ENCODE results near the gene MLLT1.

The MLLT1 gene

DNA sequence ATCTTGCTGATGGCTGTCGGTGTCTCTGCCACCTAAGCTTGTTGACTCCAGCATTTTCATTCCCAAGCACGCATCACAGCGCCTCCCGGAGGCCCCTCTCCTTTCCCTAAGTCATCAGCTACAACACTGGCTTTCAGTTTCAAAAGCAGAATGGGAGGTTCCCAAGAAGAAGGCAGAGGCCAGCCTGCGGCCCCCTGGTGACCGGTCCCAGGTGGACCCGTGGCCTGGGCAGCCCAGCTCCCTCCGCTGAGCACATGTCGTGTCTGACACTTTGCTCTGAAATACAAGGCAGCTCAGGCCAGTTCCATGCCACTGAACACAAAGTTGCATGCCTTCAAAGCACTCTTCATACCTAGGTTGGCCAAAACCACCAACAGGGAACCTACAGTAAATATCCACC lies 8.5 kb downstream of the MLLT1 start:
- Mint-ChIP-seq H3K27ac (peak overlapping the region; percentile 80), H3K36me3 (peaks cover 20% of the 10 kb centered on the region), H3K4me3 (no peak overlapping the region), H3K4me1 (peaks cover 8% of the 10 kb centered on the region), H3K9me3 (no peaks in the 10 kb centered on the region), H3K27me3 (no peaks in the 10 kb centered on the region)
- CTCF ChIA-PET, result interaction anchor here (0.8 to 2.2 kb wide), 4 partner anchors 11 to 53 kb away, joined by 3 to 7 read pairs (median 4); no protein-coding TSS in a partner anchor
- DNase-seq, result no peak

DNA sequence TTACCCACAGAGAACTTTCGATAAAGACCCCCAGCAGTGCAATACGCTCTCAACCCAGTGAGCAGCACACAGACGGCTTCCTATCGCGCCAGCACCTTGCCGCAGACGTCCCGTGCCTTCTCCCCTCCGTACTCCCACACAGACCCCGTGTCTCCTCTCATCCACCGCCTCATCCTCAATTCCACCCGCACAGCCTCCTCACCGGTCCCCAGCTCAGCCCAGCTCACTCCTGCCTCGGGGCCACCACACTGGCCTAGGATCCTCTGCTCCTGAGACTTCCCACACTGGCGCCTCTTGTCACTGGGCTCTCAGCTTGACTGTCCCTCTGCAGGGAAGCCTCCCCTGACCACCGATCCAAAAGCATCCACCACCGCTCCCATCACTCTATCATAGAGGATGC lies 9.0 kb downstream of the MLLT1 start:
- no peaks in the 10 kb centered on the region for H3K27me3 Mint-ChIP-seq
- peak overlapping the region; percentile 80 for H3K27ac Mint-ChIP-seq
- CTCF ChIA-PET, result interaction anchor here (0.8 to 2.2 kb wide), 3 partner anchors 11 to 52 kb away, joined by 3 to 7 read pairs (median 5); no protein-coding TSS in a partner anchor
- H3K4me3 Mint-ChIP-seq, result no peak overlapping the region
- peaks cover 20% of the 10 kb centered on the region for H3K36me3 Mint-ChIP-seq
- no peaks in the 10 kb centered on the region for H3K9me3 Mint-ChIP-seq
- peaks cover 3% of the 10 kb centered on the region for H3K4me1 Mint-ChIP-seq
- DNase-seq, result no peak

DNA sequence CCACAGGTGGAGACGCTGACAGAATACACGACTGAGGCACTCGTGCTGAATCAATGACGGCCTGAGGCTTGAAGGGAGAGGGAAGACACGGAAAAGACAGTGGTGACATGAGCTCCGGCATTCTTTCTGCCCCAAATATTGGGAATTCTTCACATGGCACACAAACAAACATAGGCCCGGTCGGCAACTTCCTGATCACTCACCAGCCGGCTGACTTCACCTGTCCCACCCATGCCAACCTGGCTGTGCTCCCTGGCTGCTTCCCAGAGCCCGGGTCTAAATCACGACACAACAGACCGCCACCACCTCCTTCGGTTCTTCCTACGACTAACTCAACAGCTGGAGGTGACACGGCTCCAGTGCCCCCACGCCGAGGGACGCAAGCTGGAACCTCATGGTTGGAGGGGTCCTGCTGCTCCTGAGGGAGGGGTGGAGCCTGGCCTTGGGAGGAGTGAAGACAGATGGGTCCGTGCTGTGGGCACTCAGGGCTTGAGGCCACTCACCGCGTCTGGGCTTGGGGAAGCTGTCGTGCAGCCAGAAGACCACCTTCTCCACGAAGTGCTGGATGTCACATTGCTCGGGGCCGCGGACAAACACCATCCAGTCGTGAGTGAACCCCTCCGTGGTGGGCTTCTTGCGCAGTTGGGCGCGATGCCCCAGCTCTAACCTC lies 9.6 kb downstream of the MLLT1 start:
- Mint-ChIP-seq H3K27ac (no peak overlapping the region), H3K4me3 (no peak overlapping the region), H3K4me1 (peaks cover 3% of the 10 kb centered on the region), H3K9me3 (no peaks in the 10 kb centered on the region), H3K36me3 (peaks cover 20% of the 10 kb centered on the region), H3K27me3 (no peaks in the 10 kb centered on the region)
- no peak for DNase-seq
- CTCF ChIA-PET, result interaction anchor here (0.8 to 2.2 kb wide), 2 partner anchors 10 to 14 kb away, joined by 3 to 7 read pairs; no protein-coding TSS in a partner anchor

DNA sequence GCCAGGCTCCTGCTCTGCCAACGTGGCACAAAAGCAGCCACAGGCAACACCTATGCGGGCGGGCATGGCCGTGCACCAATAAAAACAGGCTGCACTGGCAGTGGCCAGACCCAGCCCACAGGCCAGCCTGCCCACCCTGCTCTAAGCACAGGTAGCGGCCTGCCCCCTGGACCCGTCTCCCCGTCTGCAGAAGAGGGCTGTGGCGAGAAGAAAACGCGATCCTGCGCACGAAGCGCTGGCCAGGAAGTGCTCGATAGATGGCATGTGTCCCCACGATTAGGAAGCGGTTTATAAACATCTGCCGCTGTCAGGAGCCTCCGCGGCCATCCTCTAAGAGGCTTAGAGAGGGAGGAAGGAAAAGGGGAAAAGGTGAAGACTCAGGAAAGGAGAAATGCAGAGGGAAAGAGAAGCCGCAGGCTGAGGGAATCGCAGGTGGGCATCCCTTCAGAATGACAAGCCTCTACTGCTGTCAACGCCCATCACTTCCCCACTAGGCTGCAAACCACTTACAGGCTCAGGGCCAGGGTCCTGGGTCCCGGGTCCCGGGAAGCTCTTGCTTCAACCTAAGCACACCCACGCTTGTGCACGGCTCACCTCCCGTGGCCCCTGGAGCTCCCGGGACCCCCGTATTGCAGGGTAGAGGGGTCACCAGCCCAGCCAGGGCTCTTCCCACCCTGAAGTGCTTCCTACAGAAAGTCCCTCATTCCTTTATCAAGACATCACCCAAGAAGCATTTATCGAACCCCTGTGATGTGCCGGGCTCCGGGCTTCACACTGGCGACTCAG lies 10.5 kb downstream of the MLLT1 start:
- no peak overlapping the region for H3K4me3 Mint-ChIP-seq
- H3K27ac Mint-ChIP-seq, result no peak overlapping the region
- H3K27me3 Mint-ChIP-seq, result no peaks in the 10 kb centered on the region
- H3K9me3 Mint-ChIP-seq, result no peaks in the 10 kb centered on the region
- DNase-seq, result no peak
- peaks cover 3% of the 10 kb centered on the region for H3K4me1 Mint-ChIP-seq
- CTCF ChIA-PET, result interaction anchor here (0.6 to 2.2 kb wide), 3 partner anchors 9 to 50 kb away, joined by 3 to 7 read pairs (median 3); no protein-coding TSS in a partner anchor
- peaks cover 20% of the 10 kb centered on the region for H3K36me3 Mint-ChIP-seq

DNA sequence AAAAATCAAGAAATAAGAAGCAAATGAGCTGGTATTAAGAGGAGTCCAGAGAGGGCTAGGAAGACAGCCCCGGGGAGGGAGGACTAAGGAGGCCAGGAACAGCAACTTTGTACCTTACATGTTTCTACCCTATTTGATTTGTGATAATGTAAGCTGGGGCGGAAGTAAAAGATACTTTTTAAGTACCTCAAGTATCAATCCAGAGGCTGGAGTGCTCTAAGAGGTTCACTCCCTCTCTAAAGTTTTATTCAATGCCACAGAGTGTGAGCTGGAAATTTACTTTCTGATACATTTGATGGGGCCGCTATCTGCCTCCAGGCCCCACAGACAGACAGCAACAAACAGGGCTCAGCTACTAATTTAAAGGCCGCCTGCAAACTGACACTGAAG lies 11.4 kb downstream of the MLLT1 start:
- peaks cover 20% of the 10 kb centered on the region for H3K36me3 Mint-ChIP-seq
- peak overlapping the region; percentile 29 for H3K27ac Mint-ChIP-seq
- peaks cover 3% of the 10 kb centered on the region for H3K4me1 Mint-ChIP-seq
- no peaks in the 10 kb centered on the region for H3K27me3 Mint-ChIP-seq
- no peak for DNase-seq
- CTCF ChIA-PET, result interaction anchor here (0.6 kb wide), 1 partner anchor 42 kb away, joined by 3 read pairs; no protein-coding TSS in a partner anchor
- no peaks in the 10 kb centered on the region for H3K9me3 Mint-ChIP-seq
- H3K4me3 Mint-ChIP-seq, result no peak overlapping the region

DNA sequence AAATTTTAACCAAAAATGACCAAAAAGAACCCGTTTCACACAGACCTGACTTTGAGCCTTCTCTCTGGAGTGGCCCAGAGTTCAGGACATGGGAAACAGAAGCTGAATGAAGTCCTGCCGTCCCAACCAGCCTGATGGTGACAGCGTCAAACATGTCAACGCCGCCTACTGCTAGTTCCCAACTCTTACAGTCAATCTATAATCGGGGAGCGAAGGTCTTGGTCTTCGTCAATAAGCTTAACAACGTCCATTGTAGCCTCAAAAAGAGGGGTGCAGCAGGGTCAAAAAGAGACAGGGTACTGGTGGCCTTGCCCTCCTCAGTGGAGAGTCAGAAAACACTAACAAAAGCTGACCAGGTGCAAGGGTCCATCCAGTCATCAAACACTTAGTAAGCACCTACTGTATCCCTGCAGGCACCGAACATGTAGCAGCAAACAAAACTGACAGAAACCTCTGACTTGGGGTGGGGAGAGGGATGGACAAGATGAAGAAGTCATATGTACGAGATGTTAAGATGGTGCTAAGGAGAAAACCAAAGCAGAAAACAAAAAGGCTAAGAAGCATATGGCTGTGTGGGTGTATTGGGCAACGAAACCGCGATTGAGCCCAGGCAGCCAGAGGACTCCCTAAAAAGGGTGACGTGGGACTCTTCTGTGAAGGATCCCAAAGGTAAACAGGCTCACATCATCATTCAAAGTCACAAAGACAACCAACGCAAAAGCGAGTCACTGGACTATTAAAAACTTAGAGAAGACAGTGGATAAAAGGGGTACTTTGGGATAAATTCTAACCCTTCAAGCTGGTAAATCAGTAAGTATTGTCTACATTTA lies 12.0 kb downstream of the MLLT1 start:
- Mint-ChIP-seq H3K9me3 (no peaks in the 10 kb centered on the region), H3K27me3 (no peaks in the 10 kb centered on the region), H3K27ac (peak overlapping the region; percentile 29), H3K4me1 (peaks cover 3% of the 10 kb centered on the region), H3K36me3 (peaks cover 20% of the 10 kb centered on the region), H3K4me3 (no peak overlapping the region)
- DNase-seq, result no peak
- CTCF ChIA-PET, result no interaction called here

DNA sequence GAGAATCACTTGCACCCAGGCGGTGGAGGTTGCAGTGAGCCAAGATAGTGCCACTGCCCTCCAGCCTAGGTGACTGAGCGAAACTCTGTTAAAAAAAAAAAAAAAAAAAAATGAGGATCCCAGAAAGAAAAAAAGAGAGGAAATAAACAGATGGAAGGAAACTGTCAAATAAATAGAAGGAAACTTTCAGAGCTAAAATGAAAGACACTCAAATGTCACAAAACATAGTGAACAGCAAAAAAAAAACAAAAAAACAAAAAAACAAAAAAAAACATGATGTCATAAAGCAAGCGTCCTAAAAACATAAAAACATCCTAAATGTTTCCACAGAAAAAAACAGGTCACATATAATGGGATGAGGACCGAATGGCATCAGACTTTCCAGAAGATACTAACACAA lies 15.0 kb downstream of the MLLT1 start:
- no peaks in the 10 kb centered on the region for H3K9me3 Mint-ChIP-seq
- no peak for DNase-seq
- H3K27ac Mint-ChIP-seq, result no peak overlapping the region
- no peaks in the 10 kb centered on the region for H3K4me1 Mint-ChIP-seq
- H3K27me3 Mint-ChIP-seq, result no peaks in the 10 kb centered on the region
- H3K4me3 Mint-ChIP-seq, result no peak overlapping the region
- CTCF ChIA-PET, result interaction anchor here (1.3 kb wide), 1 partner anchor 47 kb away, joined by 4 read pairs; no protein-coding TSS in a partner anchor
- H3K36me3 Mint-ChIP-seq, result peaks cover 14% of the 10 kb centered on the region

DNA sequence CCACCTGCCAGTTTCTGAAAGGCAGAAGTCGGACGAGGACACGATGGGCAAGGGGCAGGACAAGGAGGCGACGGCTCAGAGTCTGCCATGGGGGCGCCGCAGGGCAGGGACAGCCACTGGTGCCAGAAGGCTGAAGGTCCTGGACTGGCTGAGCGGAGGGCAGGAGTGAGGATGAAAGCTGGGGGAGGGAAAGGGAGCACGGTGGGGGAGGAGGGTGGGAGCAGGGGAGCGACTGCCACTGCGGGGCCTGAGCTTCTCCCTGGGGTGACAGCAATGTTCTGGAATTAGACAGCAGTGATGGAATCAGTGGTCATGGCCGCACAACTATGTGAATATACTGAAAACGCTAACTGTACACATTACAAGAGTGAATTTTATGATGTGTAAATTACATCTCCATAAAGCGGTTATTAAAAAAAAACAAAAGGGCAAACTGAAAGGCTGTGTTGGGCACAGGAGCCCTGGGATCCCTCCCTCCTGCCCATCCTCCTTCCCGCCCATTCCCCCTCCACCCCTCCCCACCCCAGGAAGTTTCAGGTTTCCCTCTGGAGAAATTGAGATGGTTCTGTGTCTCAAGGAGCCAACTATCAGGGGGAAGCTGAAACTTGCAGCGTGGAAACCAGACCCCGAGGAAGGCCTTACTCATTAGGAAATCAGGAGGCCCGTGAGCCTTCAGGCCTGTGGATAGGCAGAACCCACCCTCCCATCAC lies 15.9 kb downstream of the MLLT1 start:
- Mint-ChIP-seq H3K4me3 (no peak overlapping the region), H3K9me3 (no peaks in the 10 kb centered on the region), H3K27ac (no peak overlapping the region), H3K36me3 (peaks cover 12% of the 10 kb centered on the region), H3K27me3 (no peaks in the 10 kb centered on the region), H3K4me1 (no peaks in the 10 kb centered on the region)
- CTCF ChIA-PET, result no interaction called here
- DNase-seq, result no peak

DNA sequence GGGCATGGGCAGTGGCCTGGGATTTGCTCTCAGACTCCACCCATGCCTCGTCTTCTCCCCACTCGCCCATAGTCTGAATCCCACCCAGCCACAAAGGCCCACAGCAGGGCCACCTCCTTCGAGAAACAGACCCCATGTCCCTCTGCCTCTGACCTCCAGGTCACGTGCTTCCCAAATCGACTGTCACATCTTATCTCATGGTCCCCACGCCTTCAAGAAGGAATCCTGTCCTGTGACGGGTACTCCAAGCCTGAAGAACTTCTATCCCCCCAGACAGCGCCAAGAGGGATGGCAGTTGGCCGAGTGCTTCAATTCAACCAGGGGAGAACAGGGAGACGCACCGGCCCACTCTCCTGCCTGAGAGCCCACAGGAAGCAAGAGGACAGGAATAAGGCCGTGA lies 16.5 kb downstream of the MLLT1 start:
- Mint-ChIP-seq H3K36me3 (peaks cover 10% of the 10 kb centered on the region), H3K9me3 (no peaks in the 10 kb centered on the region), H3K4me3 (no peak overlapping the region), H3K27me3 (no peaks in the 10 kb centered on the region), H3K27ac (no peak overlapping the region), H3K4me1 (no peaks in the 10 kb centered on the region)
- DNase-seq, result no peak
- CTCF ChIA-PET, result no interaction called here

DNA sequence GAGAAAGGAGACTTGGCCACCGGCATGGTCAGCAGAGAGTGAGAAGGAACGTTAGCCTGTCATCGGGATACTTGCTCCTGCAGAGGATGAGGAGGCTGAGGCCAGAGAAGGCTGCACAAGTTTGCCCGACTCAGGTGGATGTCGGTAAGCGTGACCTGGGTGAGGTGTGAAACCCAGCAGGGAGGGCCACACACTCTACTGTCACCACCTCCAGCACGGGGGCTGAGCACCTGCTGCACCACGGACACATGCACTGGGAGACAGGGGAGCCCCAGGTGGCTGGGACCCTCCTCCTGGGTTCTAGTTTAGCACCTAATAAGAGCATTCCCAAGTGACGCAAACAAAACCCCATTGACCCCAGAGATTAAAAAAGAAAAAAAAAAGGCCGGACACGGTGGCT lies 17.3 kb downstream of the MLLT1 start:
- CTCF ChIA-PET, result no interaction called here
- Mint-ChIP-seq H3K4me3 (no peak overlapping the region), H3K36me3 (peaks cover 8% of the 10 kb centered on the region), H3K4me1 (no peaks in the 10 kb centered on the region), H3K9me3 (no peaks in the 10 kb centered on the region), H3K27ac (no peak overlapping the region), H3K27me3 (no peaks in the 10 kb centered on the region)
- DNase-seq, result no peak

DNA sequence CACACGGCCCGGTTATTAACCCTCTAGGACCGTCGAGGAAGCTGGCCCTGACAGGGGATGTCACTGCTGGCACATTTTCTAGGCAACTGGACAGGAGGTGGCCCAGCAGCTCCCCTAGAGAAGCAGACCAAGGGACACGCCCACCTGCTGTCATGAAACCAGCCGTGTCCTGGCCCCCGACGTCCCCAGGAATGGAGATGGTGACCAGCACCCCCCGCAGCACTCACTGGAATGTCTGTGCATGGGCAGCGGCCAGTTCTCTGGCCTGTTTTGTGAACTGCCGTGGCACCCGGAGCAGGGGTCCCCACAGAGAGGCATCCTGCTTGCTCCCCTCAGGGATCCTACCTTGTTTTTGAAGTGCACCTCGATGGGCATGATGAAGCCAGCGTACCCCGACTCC lies 17.9 kb downstream of the MLLT1 start:
- CTCF ChIA-PET, result interaction anchor here (0.6 kb wide), 1 partner anchor 17 kb away, joined by 3 read pairs; no protein-coding TSS in a partner anchor
- DNase-seq, result no peak
- Mint-ChIP-seq H3K4me1 (no peaks in the 10 kb centered on the region), H3K36me3 (peaks cover 9% of the 10 kb centered on the region), H3K27me3 (no peaks in the 10 kb centered on the region), H3K9me3 (no peaks in the 10 kb centered on the region), H3K27ac (no peak overlapping the region), H3K4me3 (no peak overlapping the region)

DNA sequence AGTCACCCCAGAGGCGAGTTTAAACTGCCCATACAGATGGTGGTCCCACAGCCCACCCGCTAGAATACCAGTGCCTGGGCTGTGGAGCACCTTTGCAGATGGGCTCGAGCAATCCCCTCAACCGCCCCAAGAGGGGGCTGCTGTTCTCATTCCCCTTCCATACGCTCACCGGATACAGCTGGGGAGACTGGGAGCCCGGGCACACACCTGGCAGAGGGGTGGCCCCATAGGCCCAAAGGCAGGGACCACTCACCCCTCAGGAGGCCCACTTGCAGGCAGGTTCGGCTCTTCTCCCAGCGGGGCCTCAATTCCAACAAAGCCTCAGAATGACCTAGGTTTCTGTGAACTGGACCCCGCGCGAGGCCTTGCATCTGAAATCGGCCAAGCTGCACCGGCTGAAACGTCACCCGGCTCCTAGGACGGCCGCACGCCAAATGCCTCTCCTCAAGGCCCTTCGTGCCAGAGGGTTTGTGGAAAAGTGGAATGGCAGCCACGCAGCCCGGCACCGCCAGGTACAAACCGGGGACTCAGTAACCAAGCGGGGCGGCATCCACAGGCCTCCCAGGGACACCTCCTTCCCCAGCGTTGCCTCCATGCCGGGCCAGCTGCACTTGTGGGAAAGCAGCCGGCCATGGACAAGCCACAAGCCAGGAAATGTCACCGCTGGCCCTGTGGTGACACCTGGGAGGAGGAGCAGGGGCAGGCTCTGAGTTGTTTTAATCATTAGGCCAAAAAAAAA lies 18.7 kb downstream of the MLLT1 start:
- Mint-ChIP-seq H3K36me3 (peaks cover 8% of the 10 kb centered on the region), H3K9me3 (no peaks in the 10 kb centered on the region), H3K4me3 (no peak overlapping the region), H3K4me1 (no peaks in the 10 kb centered on the region), H3K27ac (no peak overlapping the region), H3K27me3 (no peaks in the 10 kb centered on the region)
- CTCF ChIA-PET, result interaction anchor here (1.6 to 2.2 kb wide), 2 partner anchors 9 to 16 kb away, joined by 4 to 7 read pairs; no protein-coding TSS in a partner anchor
- DNase-seq, result peak; percentile 56

DNA sequence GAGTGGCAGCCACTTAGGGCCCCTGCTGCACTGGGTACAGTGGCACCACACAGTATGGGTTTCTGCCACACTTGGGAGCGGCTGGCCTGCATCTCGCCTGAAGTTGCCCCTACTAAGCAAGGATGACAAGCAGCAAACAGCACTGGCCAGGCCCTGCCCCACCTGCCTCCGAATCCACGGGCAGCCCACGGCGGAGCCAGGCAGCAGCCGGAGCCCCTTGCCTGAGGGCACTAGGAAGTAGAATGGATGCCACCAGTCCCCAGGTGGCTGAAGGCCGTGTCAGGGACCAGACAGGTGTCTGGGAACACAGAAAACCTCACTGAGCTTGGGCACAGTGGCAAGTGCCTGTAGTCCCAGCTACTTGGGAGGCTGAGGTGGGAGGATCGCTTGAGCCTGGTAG lies 19.4 kb downstream of the MLLT1 start:
- CTCF ChIA-PET, result interaction anchor here (1.2 to 2.2 kb wide), 3 partner anchors 10 to 42 kb away, joined by 4 to 7 read pairs (median 5); no protein-coding TSS in a partner anchor
- peaks cover 8% of the 10 kb centered on the region for H3K36me3 Mint-ChIP-seq
- H3K9me3 Mint-ChIP-seq, result no peaks in the 10 kb centered on the region
- H3K27ac Mint-ChIP-seq, result peak overlapping the region; percentile 14
- no peak for DNase-seq
- H3K4me3 Mint-ChIP-seq, result no peak overlapping the region
- no peaks in the 10 kb centered on the region for H3K4me1 Mint-ChIP-seq
- H3K27me3 Mint-ChIP-seq, result no peaks in the 10 kb centered on the region
